ENCODE data around the gene GNPTAB. TPM values are rescaled to one million over a fixed set of nuclear protein-coding genes. Genes with fewer than 3 reads are reported as not detected.

The GNPTAB gene
- total RNA-seq, 1 donor from 2014 or later = 24.7 TPM

- no peak overlapping the region for H3K4me3 ChIP-seq (ENCODE audit: low read depth, low read length)
- DNase-seq (ENCODE audit: low read depth) = no peak
- no peak for TF ChIP-seq CTCF (conservative IDR thresholded peaks at IDR 0.05; ENCODE audit: low read depth, low read length)
Measured at GRCh38 chr12:101854747-101855146, 24.0 kb upstream of the GNPTAB start.

GRCh38 chr12:101852998-101853397 lies 22.2 kb upstream of the GNPTAB start:
- DNase-seq (ENCODE audit: low read depth) = no peak
- H3K4me3 ChIP-seq (ENCODE audit: low read depth, low read length) = no peak overlapping the region
- TF ChIP-seq CTCF (conservative IDR thresholded peaks at IDR 0.05; ENCODE audit: low read depth, low read length) = no peak

GRCh38 chr12:101850199-101850598 lies 19.4 kb upstream of the GNPTAB start:
- no peak for DNase-seq (ENCODE audit: low read depth)
- H3K4me3 ChIP-seq (ENCODE audit: low read depth, low read length) = no peak overlapping the region
- no peak for TF ChIP-seq CTCF (conservative IDR thresholded peaks at IDR 0.05; ENCODE audit: low read depth, low read length)

- no peak for TF ChIP-seq CTCF (conservative IDR thresholded peaks at IDR 0.05; ENCODE audit: low read depth, low read length)
Measured at GRCh38 chr12:101847325-101847724, 16.6 kb upstream of the GNPTAB start.

GRCh38 chr12:101845137-101845711 lies 14.5 kb upstream of the GNPTAB start:
- TF ChIP-seq CTCF (conservative IDR thresholded peaks at IDR 0.05; ENCODE audit: low read depth, low read length) = no peak

More at GRCh38 chr12:101847325-101847724, 16.6 kb upstream of the GNPTAB start:
- no peak overlapping the region for H3K4me3 ChIP-seq (ENCODE audit: low read depth, low read length)
- DNase-seq (ENCODE audit: low read depth) = no peak

GRCh38 chr12:101841069-101841468 lies 10.3 kb upstream of the GNPTAB start:
- no peak for TF ChIP-seq CTCF (conservative IDR thresholded peaks at IDR 0.05; ENCODE audit: low read depth, low read length)
- H3K4me3 ChIP-seq (ENCODE audit: low read depth, low read length) = no peak overlapping the region
- no peak for DNase-seq (ENCODE audit: low read depth)

More at GRCh38 chr12:101845137-101845711, 14.5 kb upstream of the GNPTAB start:
- no peak for DNase-seq (ENCODE audit: low read depth)
- H3K4me3 ChIP-seq (ENCODE audit: low read depth, low read length) = no peak overlapping the region
